CD14-positive monocyte (primary cell): ENCODE measurements around the gene CCDC69. TPM values are rescaled to one million over a fixed set of nuclear protein-coding genes. Genes with fewer than 3 reads are reported as not detected.

Experiments used
- DNase-seq, 3 donors: peaks; one replicate each; pipeline ENCODE4 v3.0.0-alpha.2; 2011 to 2022
- H2AFZ ChIP-seq: 2 replicates; pipeline ENCODE4 v1.6.0; 2012; ENCODE audit warnings: mild to moderate bottlenecking, low read depth, low read length, inconsistent platforms; ENCODE audit not compliant: insufficient read depth, poor library complexity, severe bottlenecking
- H3K27ac ChIP-seq, 2 donors: 1 replicate in 1 of 2; 2 replicates in 1 of 2; pipeline ENCODE4 v1.5.1; 2012 to 2013; ENCODE audit warnings: low read length in 2 of 2, control low read depth in 1 of 2, inconsistent platforms in 1 of 2, low read depth in 1 of 2, mild to moderate bottlenecking in 1 of 2
- H3K27me3 ChIP-seq, 2 donors: one replicate each; pipeline versions ENCODE4 v1.6.0 to v1.6.1; 2011 to 2013; ENCODE audit warnings: low read length in 2 of 2; ENCODE audit not compliant: control insufficient read depth in 2 of 2, insufficient read depth in 2 of 2
- H3K36me3 ChIP-seq, 2 donors: replicated peaks in 1 of 2; 1 replicate in 1 of 2; 2 replicates in 1 of 2; pipeline versions ENCODE4 v1.5.1 to v1.6.1; 2012 to 2013; ENCODE audit warnings: low read length in 2 of 2, control low read depth in 1 of 2, inconsistent platforms in 1 of 2, mild to moderate bottlenecking in 1 of 2; ENCODE audit not compliant: insufficient read depth in 2 of 2, control insufficient read depth in 1 of 2
- H3K4me1 ChIP-seq, 2 donors: 1 replicate in 1 of 2; 2 replicates in 1 of 2; pipeline versions ENCODE4 v1.5.1 to v1.6.1; 2012 to 2013; ENCODE audit warnings: low read length in 2 of 2, control low read depth in 1 of 2, inconsistent platforms in 1 of 2, mild to moderate bottlenecking in 1 of 2, moderate library complexity in 1 of 2; ENCODE audit not compliant: insufficient read depth in 2 of 2, control insufficient read depth in 1 of 2
- H3K4me2 ChIP-seq: replicated peaks from 2 replicates; pipeline ENCODE3; 2012; ENCODE audit warnings: low read length, moderate library complexity, mild to moderate bottlenecking; ENCODE audit not compliant: poor library complexity, severe bottlenecking; ENCODE audit errors: extremely low read depth
- H3K4me3 ChIP-seq, 3 experiments: fragments of 200-600 bp in 1 of 3; sonication (generic) in 1 of 3; replicated peaks in 1 of 3; 1 replicate in 2 of 3; 2 replicates in 1 of 3; pipeline ENCODE4 v1.5.1; 2011 to 2013; ENCODE audit warnings: low read length in 3 of 3, mild to moderate bottlenecking in 3 of 3, control low read depth in 2 of 3, low read depth in 2 of 3, inconsistent platforms in 1 of 3, moderate library complexity in 1 of 3
- H3K79me2 ChIP-seq: 2 replicates; pipeline ENCODE4 v1.6.0; 2012; ENCODE audit warnings: mild to moderate bottlenecking, control low read depth, inconsistent platforms, low read length, moderate library complexity; ENCODE audit not compliant: insufficient read depth
- H3K9ac ChIP-seq: 2 replicates; pipeline ENCODE4 v1.6.0; 2017; ENCODE audit warnings: low read length, mild to moderate bottlenecking; ENCODE audit not compliant: insufficient read depth, poor library complexity, severe bottlenecking
- H3K9me3 ChIP-seq, 2 donors: replicated peaks in 1 of 2; 1 replicate in 1 of 2; 2 replicates in 1 of 2; pipeline versions ENCODE4 v1.5.1 to v1.6.1; 2012 to 2013; ENCODE audit warnings: low read length in 2 of 2, control low read depth in 1 of 2; ENCODE audit not compliant: control insufficient read depth in 1 of 2, insufficient read depth in 1 of 2
- H4K20me1 ChIP-seq: 2 replicates; pipeline ENCODE4 v1.6.0; 2012; ENCODE audit warnings: mild to moderate bottlenecking, low read length, control low read depth, moderate library complexity; ENCODE audit not compliant: insufficient read depth
- H3K27ac Mint-ChIP-seq, 7 donors: one replicate each; pipeline ENCODE4 v1.8.0; 2020; ENCODE audit warnings: mild to moderate bottlenecking in 7 of 7, mixed read lengths in 7 of 7, moderate library complexity in 6 of 7, inconsistent platforms in 2 of 7
- H3K27me3 Mint-ChIP-seq, 3 donors: one replicate each; pipeline ENCODE4 v1.8.0; 2021 to 2022; ENCODE audit warnings: low read depth in 3 of 3, mild to moderate bottlenecking in 3 of 3, mixed read lengths in 3 of 3, moderate library complexity in 3 of 3, inconsistent platforms in 1 of 3
- H3K36me3 Mint-ChIP-seq, 2 donors: one replicate each; pipeline ENCODE4 v1.8.0; 2020; ENCODE audit warnings: mixed read lengths in 2 of 2, inconsistent platforms in 1 of 2, mild to moderate bottlenecking in 1 of 2
- H3K4me1 Mint-ChIP-seq: one replicate; pipeline ENCODE4 v1.8.0; 2020; ENCODE audit warnings: mild to moderate bottlenecking, mixed read lengths
- H3K4me3 Mint-ChIP-seq, 2 donors: one replicate each; pipeline ENCODE4 v1.8.0; 2020; ENCODE audit warnings: mild to moderate bottlenecking in 2 of 2, mixed read lengths in 2 of 2, moderate library complexity in 1 of 2
- H3K9me3 Mint-ChIP-seq, 7 donors: one replicate each; pipeline ENCODE4 v1.8.0; 2020 to 2022; ENCODE audit warnings: mixed read lengths in 7 of 7, mild to moderate bottlenecking in 6 of 7, moderate library complexity in 6 of 7, inconsistent platforms in 2 of 7
- WGBS: methylation state at CpG from one replicate; pipeline ENCODE4 v1.1.5; 2013; ENCODE audit warnings: missing lambda C conversion rate; ENCODE audit not compliant: insufficient coverage; 5-methylcytosine and 5-hydroxymethylcytosine counted together
- intact Hi-C, 2 donors: fragments of 100-400 bp; cut with micrococcal nuclease; formaldehyde crosslinking; loops; one replicate each; pipeline versions ENCODE4 v1.15.0 to v1.15.1; 2023
- polyA plus RNA-seq, 3 donors: library from polyadenylated mRNA; depleted of rRNA in 1 of 3; unstranded in 2 of 3; stranded (reverse) in 1 of 3; fragments of 300-500 nt in 2 of 3; fragments of >200 nt in 1 of 3; fragmentation: Illumina TruSeq in 2 of 3; gene quantifications; 1 replicate in 2 of 3; 2 replicates in 1 of 3; pipeline ENCODE4 v1.2.3, GENCODE V29; 2012 to 2021
- TF ChIP-seq, protein P1 (sequence below): fragments of 200-600 bp; IDR thresholded peaks from one replicate; pipeline ENCODE4 v1.8.0; 2022; ENCODE audit warnings: antibody characterized with exemption, mild to moderate bottlenecking

CCDC69 gene
- polyA plus RNA-seq, 3 donors: 68.4 to 176 (median 84.1) TPM

DNA sequence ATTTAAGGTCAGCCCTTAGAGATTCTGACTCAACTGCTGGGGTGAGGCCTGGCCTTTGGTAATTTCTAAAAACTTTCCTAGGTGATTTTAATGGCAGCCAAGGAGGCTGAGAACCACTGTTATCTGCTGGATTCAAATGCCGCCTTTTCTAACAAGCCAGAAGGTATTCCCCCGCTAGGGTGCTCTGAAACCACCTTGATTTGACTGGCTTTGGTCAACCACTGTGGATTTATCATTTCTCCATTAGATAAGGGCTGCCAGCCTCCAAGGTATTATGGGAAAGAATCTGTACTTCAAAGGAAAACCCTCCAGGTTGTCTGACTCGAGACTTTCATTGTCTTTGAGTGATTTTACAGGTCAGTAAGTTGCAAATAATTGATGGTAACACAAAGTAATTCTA is 70.6 kb downstream of the CCDC69 start:
- Mint-ChIP-seq H3K27ac (peak overlapping the region in 6 of 7 donors; percentile 54 to 98 (median 92)), H3K4me1 (peaks cover 91% of the 10 kb centered on the region), H3K4me3 (no peak overlapping the region), H3K9me3 (no peaks in the 10 kb centered on the region), H3K36me3 (peaks cover 11 to 13% of the 10 kb centered on the region in 2 donors), H3K27me3 (peaks cover 0 to 2% (median under 1%) of the 10 kb centered on the region in 3 donors)
- peak overlapping the region in 1 of 2 donors; percentile 87 for H3K27ac ChIP-seq
- DNase-seq: no peak
- 90% methylated on average over 2 of the region's 3 CpGs for WGBS
- peaks cover 19% of the 10 kb centered on the region for H4K20me1 ChIP-seq
- H3K79me2 ChIP-seq: peaks cover 99% of the 10 kb centered on the region
- H3K4me1 ChIP-seq: peaks cover 89 to 98% of the 10 kb centered on the region in 2 donors
- H2AFZ ChIP-seq: no peak overlapping the region
- H3K9ac ChIP-seq: no peak overlapping the region
- H3K9me3 ChIP-seq: no peaks in the 10 kb centered on the region
- intact Hi-C loops: no loop called here
- no peak overlapping the region for H3K4me3 ChIP-seq
- TF ChIP-seq, protein P1, sequence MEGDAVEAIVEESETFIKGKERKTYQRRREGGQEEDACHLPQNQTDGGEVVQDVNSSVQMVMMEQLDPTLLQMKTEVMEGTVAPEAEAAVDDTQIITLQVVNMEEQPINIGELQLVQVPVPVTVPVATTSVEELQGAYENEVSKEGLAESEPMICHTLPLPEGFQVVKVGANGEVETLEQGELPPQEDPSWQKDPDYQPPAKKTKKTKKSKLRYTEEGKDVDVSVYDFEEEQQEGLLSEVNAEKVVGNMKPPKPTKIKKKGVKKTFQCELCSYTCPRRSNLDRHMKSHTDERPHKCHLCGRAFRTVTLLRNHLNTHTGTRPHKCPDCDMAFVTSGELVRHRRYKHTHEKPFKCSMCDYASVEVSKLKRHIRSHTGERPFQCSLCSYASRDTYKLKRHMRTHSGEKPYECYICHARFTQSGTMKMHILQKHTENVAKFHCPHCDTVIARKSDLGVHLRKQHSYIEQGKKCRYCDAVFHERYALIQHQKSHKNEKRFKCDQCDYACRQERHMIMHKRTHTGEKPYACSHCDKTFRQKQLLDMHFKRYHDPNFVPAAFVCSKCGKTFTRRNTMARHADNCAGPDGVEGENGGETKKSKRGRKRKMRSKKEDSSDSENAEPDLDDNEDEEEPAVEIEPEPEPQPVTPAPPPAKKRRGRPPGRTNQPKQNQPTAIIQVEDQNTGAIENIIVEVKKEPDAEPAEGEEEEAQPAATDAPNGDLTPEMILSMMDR: no peak
- no peak overlapping the region for H3K4me2 ChIP-seq
- H3K27me3 ChIP-seq: no peaks in the 10 kb centered on the region
- no peaks in the 10 kb centered on the region for H3K36me3 ChIP-seq

DNA sequence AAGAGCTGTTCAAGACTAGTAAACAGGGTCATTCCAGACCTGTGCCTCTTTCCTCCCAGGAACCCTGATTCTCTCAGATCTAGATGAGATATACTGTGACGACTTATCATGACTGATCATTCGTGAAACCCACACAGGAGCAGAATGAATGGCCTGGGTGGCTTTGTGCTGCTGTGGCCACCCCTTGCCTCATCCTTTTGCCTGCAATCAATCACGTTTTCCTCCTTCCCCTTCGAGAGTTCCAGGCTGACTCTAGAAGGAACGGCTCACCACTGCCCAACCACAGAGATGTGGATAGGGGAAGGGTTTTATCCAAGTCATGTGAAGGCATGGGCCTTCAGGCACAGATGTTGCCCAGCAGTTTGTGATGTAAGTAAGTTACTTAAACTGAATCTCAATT is 72.1 kb downstream of the CCDC69 start:
- Mint-ChIP-seq H3K4me1 (peaks cover 98% of the 10 kb centered on the region), H3K27ac (peak overlapping the region; percentile 92 to 100 (median 97)), H3K4me3 (peak overlapping the region in 1 of 2 donors; percentile 50), H3K27me3 (no peaks in the 10 kb centered on the region), H3K9me3 (no peaks in the 10 kb centered on the region), H3K36me3 (peaks cover 26 to 27% of the 10 kb centered on the region in 2 donors)
- TF ChIP-seq, protein P1: no peak
- DNase-seq: peak; percentile 86 to 90 (median 90)
- Histone ChIP-seq H3K4me3 (peak overlapping the region in 1 of 3 experiments; percentile 52), H3K9me3 (no peaks in the 10 kb centered on the region), H2AFZ (no peak overlapping the region), H3K4me2 (peak overlapping the region; percentile 56), H3K36me3 (peaks cover 0 to 15% of the 10 kb centered on the region in 2 donors), H3K4me1 (peaks cover 86 to 92% of the 10 kb centered on the region in 2 donors), H4K20me1 (peaks cover 28% of the 10 kb centered on the region), H3K27ac (peak overlapping the region; percentile 87), H3K79me2 (peaks cover 99% of the 10 kb centered on the region), H3K27me3 (no peaks in the 10 kb centered on the region), H3K9ac (peak overlapping the region; percentile 17)
- intact Hi-C loops: loop anchor here in 1 of 2 donors (2.0 kb wide), 1 partner anchor 17 kb away; no protein-coding TSS in a partner anchor
- WGBS: no CpG with 5 or more reads among the region's 5 CpGs
